ENCODE data around the gene REEP2. TPM values are rescaled to one million over a fixed set of nuclear protein-coding genes. Genes with fewer than 3 reads are reported as not detected.
"Not testable (repeated sequence)": the region's sequence is repeated elsewhere in the genome, so short reads cannot be mapped to it uniquely, and the experiment has no call there.

Gene REEP2
- total RNA-seq, 1 donor from 2014 or later = 7.0 TPM

DNA sequence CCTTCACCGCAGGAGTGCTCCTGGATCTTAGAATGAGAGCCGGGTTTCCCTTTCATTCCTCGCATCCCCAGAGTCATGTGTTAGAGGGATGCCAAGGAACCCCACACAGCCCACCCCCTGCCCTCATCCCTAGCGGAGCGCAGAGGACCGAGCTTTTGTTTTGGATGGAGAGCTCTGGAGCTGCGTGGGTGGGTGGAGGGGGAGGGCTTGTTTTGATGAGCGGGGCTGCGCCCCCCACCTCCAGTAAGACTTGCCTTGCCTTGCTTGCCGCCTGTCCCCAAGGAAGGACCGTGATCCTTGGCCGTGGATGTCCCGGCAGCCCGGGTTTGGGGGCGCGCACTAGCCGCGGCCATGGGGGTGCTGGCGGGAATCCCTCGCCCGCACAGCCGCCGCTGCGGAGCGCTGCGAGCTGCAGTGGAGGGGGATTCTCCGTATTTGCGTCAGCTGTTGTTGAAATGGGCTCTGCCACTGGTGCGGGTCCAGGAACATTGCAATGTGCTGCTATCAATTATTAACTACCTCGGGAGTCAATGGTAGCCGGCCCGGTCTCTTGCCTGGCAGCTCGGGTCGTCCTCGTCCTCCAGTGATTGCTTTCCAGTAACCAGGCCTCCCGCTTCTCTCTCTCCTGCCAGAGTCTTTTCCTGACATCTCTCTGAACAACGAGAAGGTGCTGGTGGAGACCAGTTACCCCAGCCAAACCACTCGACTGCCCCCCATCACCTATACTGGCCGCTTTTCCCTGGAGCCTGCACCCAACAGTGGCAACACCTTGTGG lies 27.5 kb downstream of the REEP2 start:
- DNase-seq (ENCODE audit: low spot score) = no peak

DNA sequence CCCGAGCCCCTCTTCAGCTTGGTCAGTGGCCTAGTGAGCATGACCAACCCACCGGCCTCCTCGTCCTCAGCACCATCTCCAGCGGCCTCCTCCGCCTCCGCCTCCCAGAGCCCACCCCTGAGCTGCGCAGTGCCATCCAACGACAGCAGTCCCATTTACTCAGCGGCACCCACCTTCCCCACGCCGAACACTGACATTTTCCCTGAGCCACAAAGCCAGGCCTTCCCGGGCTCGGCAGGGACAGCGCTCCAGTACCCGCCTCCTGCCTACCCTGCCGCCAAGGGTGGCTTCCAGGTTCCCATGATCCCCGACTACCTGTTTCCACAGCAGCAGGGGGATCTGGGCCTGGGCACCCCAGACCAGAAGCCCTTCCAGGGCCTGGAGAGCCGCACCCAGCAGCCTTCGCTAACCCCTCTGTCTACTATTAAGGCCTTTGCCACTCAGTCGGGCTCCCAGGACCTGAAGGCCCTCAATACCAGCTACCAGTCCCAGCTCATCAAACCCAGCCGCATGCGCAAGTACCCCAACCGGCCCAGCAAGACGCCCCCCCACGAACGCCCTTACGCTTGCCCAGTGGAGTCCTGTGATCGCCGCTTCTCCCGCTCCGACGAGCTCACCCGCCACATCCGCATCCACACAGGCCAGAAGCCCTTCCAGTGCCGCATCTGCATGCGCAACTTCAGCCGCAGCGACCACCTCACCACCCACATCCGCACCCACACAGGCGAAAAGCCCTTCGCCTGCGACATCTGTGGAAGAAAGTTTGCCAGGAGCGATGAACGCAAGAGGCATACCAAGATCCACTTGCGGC lies 28.2 kb downstream of the REEP2 start:
- no peak for DNase-seq (ENCODE audit: low spot score)

DNA sequence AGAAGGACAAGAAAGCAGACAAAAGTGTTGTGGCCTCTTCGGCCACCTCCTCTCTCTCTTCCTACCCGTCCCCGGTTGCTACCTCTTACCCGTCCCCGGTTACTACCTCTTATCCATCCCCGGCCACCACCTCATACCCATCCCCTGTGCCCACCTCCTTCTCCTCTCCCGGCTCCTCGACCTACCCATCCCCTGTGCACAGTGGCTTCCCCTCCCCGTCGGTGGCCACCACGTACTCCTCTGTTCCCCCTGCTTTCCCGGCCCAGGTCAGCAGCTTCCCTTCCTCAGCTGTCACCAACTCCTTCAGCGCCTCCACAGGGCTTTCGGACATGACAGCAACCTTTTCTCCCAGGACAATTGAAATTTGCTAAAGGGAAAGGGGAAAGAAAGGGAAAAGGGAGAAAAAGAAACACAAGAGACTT lies 28.9 kb downstream of the REEP2 start:
- no peak for DNase-seq (ENCODE audit: low spot score)

- DNase-seq (ENCODE audit: low spot score) = no peak
Measured at GRCh38 chr5:138468133-138468965, 29.5 kb downstream of the REEP2 start.

GRCh38 chr5:138468966-138469539 lies 30.2 kb downstream of the REEP2 start:
- no peak for DNase-seq (ENCODE audit: low spot score)

DNA sequence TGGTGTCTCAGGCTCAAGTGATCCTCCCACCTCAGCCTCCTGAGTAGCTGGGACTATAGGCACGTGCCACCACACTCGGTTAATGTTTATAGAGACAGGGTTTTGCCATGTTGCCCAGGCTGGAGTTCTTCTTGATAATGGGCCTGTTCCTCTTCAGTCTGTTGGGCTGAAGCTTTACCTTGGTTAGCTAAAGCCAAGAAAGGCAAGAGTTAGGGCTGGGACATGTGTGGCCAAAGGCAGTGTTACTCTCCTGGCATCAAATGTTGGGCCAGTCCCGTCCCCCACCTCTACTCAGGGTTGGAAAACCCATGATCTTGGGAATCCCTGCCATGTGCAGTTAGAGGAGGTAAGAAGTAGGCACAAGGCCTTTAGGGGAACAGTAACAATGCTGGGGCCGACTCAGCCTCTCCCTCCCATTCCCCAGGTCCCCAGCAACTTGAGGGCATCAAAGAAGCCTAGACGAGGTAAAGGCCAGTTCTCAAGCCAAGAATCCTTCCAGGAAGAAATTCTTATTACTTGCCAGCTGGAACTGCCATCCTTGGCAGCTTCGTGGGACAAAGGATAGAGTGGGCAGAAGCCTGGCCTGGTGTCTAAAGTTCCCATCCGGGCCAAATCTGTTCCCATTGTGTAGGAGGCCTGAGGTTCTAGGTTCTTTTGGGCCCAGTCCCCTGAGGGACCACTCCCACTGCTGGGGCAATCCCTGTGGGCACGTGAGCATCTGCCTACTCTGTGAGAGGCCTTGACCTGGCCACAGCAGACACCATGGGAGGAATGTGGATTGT lies 30.9 kb downstream of the REEP2 start:
- DNase-seq (ENCODE audit: low spot score) = no peak

- no peak for DNase-seq (ENCODE audit: low spot score)
Measured at GRCh38 chr5:138470322-138471051, 31.6 kb downstream of the REEP2 start.

DNA sequence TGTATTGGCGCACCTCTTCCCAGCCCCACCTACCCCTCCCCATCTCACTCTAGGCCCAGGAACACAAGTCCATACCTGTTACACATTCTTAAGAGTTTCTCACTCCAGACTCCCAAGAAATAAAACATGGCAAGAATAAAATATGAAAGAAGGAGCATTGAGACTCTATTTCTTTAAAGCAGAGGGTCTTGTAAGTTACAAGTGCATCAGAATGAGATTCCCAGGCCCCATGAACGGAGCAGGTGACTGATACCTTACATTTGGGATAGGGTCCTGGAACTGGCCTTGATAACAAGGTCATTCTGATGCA lies 32.1 kb downstream of the REEP2 start:
- no peak for DNase-seq (ENCODE audit: low spot score)

- DNase-seq (ENCODE audit: low spot score) = no peak
Measured at GRCh38 chr5:138472353-138472752, 33.5 kb downstream of the REEP2 start.

- DNase-seq (ENCODE audit: low spot score) = not testable (repeated sequence)
Measured at GRCh38 chr5:138473151-138473550, 34.3 kb downstream of the REEP2 start.

DNA sequence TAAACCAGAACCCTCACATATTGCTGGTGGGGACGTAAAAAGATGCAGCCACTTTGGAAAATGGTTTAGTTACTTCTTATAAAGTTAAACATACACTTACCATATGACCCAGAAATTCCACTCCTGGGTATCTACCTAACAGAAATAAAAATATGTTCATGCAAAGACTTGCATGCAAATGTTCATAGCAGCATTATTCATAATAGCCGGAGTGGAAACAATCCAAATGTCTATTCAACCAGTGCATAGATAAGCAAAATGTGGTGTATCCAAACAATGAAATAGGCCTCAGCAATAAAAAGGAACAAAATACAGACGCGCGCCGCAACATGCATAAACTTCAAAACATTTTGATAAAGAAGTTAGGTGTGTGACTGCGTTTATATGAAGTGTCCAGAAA lies 38.1 kb downstream of the REEP2 start:
- DNase-seq (ENCODE audit: low spot score) = no peak

DNA sequence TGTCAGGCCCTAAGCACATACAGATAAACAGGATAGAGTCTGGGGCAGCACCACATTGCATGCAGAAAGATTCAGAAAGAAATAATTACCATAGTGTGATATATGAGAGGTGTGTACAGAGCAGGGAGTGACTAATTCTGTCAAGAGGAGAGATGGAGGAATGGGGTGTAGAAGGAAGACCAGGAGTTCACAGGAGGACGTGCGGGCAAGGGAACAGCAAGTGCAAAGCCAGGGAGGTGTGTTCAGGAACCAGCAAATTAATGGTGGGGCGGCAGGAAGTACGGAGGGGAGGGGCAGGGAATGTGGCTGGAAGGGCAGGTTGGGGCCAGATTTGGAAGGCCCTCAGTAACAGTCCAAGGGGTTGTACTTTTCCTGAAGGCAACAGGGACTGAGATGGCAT lies 43.8 kb downstream of the REEP2 start:
- peak; percentile 54 for DNase-seq (ENCODE audit: low spot score)

- DNase-seq (ENCODE audit: low spot score) = no peak
Measured at GRCh38 chr5:138488481-138488945, 49.7 kb downstream of the REEP2 start.

- DNase-seq (ENCODE audit: low spot score) = no peak
Measured at GRCh38 chr5:138489683-138490061, 50.8 kb downstream of the REEP2 start.

DNA sequence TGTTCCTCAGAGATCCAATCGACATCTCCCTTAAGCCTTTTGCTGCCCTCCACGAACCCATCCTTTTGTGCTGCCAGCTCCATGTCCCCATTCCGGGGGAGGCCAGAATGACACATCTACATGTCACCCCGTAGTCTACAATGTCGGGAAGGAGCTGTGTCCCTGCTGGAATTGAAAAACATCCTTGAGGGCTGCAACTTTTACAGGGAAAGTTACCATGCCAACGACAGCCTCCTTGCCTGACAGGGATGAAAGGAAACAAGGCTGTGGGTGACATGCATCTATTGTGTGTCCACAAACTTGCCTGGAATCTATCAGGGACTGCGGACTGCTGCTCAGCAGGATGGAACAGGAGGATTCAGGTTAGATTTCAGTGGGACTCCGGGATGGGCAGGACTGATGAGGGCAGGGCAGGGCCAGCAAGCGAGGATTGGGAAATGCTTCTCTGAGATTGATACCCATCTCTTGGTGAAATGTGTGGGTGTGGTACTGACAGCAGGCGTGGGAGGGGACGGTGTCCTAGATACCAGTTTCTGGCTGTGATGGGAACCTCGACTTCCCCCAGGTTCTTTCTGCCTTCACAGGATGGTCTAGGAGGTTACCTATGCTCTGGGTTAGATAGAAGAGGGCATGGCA lies 51.9 kb downstream of the REEP2 start:
- no peak for DNase-seq (ENCODE audit: low spot score)

- DNase-seq (ENCODE audit: low spot score) = no peak
Measured at GRCh38 chr5:138491284-138491648, 52.4 kb downstream of the REEP2 start.

DNA sequence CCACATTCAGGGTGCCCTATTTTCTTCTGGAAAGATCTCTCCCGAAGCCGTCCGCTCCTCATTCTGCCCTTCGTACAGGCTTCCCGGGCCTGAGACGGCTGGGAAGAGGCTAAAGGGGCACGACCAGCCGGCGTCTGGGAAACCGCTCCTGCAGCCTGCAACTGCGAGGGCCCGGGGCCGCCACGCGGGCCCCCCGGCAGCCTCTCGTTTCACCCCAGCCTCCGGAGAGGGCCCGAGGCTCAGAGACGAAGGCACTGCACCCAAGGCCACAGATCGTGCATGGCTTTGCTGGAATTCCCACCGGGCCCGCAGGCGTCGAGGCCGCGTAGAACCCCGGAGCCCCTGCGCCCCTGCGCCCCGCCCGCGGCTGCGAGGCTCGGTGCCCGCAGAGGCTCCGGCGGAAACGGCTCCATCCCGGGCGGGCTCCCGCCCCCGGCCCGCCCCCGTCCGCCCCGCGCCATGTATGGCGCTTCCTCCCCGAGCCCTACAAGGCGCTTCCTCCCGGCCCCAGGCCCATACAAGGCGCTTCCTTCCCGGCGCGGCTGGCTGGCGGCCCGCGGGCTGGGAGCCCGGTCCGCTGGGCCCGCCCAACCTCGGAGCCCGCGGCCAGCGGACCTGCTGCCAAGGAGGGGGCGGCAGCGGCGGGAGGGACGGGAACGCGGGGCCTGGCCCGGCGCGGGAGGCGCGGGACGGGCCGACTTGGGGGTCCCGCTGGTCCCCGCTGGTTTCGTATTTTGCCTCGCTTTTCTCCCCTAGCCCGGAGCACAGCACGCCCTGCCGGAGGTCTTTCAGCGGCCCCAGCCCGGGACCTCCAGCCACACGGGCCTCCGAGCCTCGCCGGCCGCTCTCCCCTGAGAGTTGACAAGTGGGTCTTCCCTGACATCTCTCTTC lies 53.1 kb downstream of the REEP2 start:
- peak; percentile 90 for DNase-seq (ENCODE audit: low spot score)

DNA sequence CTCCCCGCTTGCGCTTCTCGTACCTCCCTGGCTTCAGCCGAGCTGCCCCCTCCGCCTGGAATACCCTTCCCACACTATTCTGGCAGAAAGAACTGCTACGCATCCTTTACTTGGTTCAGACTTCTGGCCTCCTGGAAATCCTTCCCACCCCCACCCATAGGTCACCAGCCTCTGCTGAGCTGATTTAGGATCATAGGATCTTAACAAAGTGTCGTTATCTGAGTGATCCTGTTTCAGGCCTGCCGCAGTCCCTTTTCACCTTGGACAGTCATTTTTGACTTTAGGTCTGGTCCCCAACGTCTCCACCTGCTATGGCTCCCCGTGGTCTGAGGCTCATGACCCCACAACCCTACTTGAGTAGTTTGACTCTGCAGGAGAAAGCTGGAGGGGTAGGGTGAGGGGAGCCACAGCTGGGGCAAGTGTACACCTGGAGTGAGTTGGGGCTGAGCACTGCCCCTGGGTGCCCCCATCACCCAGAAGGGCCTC lies 53.7 kb downstream of the REEP2 start:
- DNase-seq (ENCODE audit: low spot score) = no peak

DNA sequence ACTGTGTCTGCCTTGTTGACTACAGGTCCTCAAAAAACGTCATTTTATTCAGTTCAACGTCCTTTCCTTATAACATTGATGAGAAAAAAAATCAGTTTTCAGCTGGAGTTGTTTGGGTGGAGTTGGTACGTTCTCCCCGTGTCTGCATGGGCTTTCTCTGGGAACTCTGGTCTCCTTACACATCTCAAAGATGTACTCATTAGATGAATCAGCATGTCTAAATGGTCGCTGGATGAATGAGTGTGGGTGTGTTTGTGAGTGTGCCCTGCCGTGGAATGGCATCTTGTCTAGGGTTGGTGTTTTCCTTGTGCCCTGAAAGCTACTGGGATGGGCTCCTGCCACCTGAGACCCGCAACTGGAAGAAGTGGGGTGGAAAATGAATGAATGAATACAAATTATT lies 56.5 kb downstream of the REEP2 start:
- no peak for DNase-seq (ENCODE audit: low spot score)

Measured in ureter (tissue), 1 donor.